HL-60/S4 treated with retinoic acid at 250 ng/mL for 4 days and 3 days (cell line): ENCODE data around the gene KRT1.

Source experiments
- in situ Hi-C: fragments of 300-500 bp; cut with MboI; formaldehyde crosslinking; loops from 2 replicates; pipeline ENCODE4 v1.7.0; 2022; ENCODE audit warnings: low sequenced_read_pairs

The KRT1 gene

DNA sequence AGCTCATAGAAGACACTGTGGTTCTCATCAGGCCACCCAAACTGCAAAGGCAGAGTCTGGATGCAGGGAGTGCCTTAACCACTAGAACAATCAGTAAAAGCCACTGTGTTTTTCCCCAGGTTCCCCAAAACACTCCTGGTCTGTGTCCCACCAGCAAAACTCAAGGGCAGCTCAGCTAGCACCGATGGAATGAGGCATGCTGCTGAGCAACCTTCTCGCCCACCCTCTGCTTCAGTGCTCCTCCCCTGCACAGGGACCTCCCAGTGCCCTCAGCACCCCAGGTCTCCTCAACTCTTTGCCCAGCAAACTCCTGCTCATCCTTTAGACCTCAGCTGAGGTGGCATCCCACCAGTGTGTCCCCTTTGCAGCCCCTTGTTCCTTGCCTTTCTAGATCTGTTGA is 19.2 kb upstream of the KRT1 start:
- in situ Hi-C loops, result no loop called here

DNA sequence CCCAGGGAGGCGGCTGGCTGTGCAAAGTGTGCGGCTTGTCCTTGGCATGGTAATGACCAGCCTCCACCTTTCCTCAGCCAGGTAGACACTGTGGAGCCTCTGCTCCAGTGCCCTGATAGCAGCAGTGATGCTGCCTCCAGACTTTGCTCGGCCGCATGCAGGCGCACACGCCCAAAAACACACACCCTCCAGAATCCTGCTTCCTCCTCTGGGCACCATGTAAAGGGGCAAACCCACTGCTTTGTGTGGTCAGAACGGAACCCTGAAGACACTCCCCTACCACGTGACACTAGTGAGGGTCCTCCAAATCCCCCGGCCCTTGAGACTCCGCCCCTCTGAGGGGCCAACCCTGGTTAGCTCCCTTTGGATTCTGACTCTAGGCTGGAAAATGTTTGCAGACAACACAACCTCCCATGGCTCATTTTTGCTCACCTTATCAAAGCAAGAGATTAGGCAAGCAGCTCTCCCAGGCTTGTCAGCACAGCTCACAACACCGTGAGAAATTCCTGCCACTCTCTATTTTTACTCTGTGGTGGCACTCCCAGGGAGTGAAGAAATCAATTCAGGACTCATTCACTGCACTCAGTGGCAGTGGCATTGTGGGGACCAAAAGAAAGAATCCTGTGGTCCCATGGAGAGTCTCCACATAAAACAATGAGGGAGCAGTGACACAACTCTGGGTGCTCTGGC is 18.6 kb upstream of the KRT1 start:
- in situ Hi-C loops, result no loop called here

DNA sequence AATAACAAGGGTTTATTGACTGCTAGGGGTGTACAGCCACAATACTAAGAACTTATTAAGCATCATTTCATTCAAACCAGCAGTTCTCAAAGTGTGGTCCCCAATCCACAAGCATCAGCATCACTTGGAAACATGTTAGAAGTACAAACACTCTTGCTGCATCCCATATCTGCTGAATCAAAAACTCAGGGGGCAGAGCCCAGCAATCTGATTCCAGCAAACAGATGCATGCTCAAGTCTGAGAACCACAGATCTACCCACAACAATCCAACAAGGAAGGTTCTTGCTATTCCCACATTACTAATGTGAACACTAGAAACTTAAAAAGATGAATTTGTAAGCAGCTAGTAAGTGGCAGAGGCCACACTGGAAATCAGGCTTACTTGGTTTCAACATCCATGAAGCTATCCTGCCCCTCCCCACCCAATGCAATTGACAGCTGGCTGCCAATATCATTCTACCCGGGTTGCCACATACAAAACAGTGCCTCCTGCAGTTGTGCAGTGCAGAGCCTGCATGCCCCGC is 16.9 kb upstream of the KRT1 start:
- in situ Hi-C loops, result no loop called here

DNA sequence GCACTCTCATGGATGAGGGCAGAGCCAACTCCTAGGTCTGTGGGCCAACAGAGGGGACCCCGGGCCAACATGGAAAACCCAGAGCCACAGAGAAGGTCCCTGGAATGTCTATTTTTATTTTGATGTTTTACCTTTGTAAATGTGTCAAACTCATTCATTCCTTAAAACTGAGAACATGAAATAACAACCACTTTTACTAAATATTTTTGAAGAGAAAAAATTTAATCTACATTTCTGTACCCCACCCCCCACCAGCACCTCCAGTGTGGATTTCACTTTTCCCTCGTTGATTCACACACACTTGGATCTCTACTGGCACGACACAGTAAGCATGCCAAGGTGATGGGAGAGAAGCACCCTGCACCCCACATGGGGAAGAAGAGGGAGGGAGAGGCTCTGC is 16.4 kb upstream of the KRT1 start:
- in situ Hi-C loops, result no loop called here

DNA sequence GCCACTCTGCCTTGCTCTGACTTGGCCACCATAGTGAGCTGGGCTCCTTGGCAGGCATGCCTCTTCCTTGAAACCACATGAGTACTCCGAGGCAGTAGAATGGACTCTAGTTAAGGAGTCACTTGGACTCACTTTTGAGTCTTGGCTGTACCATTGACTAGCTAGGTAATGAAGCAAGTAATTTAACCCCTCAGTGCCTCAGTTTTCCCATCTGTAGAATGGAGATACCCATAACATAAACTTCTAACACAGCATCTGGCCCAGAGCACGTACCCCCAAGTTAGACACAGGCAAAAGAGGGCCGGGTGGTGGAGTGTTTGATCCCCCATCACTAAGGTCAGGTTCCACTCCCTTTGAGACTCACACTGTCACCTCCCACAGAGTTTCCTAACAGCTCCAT is 14.8 kb upstream of the KRT1 start:
- in situ Hi-C loops, result no loop called here

DNA sequence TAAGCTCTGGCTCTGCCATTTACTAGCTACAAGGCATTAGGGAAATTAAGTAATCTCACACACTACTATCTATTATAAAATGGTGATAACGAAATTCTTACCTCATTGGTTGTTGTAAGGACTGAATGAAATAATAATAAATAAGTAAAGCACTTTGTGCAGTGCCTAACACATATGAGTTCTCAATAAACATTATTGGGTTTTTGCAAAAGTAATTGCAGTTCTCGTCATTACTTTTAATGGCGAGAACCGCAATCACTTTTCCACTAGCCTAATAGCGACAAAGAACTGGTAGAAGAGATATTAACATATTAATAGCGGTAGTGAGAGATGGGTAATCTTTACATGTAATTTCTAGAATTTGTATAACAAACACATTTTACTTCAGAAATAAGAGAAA is 13.9 kb upstream of the KRT1 start:
- in situ Hi-C loops, result no loop called here

DNA sequence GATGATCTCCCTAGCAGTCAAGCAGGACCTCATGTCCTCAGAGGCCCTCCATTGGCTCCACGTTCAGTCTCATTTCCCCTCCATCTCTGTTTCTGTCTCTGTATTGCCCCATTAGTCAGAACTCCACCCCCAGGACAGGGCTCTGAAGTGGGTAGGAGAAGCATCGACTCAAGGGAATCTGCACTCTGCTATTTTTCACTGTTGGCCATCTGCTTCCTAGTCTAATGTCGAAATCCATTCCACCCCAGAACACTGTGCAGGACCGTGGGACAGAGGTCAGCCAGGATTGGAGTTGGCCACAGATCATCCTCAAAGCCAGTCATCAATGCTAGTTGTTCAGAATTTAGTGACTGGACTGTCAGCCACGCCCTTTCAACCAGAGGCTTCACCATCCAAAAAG is 13.1 kb upstream of the KRT1 start:
- in situ Hi-C loops, result no loop called here

DNA sequence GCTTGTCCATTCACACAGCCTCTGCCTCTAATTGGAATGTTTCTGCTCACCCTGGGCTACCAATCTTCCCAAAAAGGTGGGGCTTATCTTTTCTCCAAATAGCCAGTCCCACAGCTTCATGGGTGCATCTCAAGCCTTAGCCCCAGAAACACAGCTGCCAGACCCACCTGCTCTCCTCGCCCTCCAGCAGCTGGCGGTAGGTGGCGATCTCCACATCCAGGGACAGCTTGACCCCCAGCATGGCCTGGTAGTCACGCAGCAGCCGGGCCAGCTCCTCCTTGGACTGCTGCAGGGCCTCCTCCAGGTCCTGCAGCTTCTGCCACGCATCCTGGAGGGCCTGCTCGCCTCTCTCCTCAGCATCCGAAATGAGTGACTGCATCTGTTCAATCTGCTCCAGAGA is 12.0 kb upstream of the KRT1 start:
- in situ Hi-C loops, result no loop called here

DNA sequence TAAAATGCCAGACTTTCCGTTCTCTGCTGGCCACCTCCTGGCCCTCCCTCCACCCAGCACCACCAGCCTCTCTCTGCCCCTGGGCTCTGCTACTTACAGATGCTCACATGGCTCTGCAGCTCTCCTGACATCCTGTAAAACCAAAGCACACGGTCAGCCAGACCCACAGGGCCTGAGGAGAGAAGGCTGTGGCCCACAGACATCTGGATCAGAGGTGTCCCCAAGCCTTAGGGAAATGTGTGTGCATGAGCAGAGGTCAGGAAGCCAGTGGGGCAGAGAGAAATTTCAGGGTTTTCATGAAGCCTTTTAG is 11.6 kb upstream of the KRT1 start:
- in situ Hi-C loops, result no loop called here

DNA sequence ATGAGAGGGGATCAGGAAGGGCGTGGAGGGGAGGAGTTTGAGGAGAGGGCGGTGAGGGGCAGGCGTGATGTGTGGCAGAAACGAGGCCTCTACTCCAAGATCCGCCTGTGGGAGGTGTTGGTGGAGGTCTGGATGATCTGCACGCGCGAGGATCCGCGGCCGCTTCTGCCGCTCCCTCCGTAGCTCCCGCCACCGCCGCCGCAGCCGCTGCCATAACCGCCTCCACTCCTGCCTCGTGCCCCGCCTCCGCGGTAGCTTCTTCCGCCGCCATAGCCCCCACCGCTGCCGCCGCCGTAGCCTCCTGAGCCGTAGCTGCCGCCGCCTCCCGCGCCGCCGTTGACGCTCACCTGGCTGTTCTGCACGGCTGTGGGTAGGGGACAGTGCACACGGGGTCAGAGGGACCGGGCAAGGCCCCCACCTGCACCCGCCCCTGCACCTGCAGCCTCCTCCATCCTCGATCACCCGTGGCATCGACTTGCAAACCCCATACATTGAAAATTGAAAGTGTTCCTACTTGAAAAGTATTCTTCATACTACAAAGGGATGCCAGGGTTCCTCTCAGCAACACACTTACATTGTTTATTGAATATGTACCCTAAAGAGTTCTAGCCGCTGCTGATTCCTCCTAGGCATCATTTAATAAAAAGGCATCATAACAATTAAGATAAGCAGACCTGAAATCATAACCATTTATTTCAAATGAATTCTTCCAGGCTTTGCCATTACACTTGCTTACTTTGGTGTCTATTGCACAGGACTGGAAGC is 11.1 kb upstream of the KRT1 start:
- in situ Hi-C loops, result no loop called here

DNA sequence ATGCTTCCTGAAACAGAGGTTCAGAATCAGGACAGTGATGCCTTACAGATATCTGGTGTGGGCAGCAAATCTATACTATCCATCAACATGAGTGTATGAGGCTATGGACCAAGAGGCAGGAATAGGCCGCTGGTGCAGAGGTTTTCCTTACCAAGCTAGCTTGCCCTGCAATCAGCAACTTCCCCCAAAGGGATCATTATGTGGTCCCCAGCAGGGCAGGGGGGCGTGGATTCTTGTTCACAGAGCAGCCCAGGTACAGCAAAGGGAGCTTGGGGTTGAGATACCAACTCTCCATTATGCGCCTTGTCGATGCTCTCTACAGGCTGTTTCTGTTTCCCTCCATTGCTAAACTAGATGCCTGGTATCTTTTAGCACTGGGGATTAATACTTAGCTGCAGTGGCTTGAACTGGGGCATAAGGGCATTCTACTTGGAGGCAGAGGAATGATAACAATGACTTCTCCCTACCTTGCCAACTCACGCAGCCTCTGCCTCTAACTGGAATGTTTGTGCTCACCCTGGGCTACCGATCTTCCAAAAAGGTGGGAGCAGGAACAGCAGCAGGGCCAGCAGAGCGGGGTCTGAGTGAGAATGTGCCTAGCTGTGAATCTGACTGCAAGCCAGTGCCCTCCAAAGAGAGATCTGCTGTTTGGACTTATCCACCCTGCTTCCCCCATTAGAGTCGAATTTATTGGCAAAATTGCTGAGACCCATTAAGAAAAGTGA is 10.3 kb upstream of the KRT1 start:
- in situ Hi-C loops, result no loop called here

DNA sequence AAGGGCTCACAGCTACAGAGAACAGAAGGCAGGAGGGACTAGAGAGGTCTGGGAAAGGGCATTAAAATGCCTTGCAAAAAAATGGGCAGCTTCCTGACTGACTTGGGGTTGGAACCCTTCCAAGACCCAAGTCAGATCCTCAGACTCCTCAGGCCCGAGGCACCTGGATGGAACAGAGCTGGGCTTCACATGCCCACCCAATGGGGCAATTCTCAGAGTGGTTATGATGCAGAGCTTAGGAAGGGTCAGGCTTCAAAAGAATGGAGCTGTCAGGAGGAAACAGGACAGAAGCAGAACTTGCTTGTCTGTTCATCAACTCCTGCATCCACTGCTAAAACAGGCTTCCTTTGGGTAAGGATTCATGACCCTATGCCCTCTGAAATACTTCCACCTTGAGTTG is 9.7 kb upstream of the KRT1 start:
- in situ Hi-C loops, result no loop called here

DNA sequence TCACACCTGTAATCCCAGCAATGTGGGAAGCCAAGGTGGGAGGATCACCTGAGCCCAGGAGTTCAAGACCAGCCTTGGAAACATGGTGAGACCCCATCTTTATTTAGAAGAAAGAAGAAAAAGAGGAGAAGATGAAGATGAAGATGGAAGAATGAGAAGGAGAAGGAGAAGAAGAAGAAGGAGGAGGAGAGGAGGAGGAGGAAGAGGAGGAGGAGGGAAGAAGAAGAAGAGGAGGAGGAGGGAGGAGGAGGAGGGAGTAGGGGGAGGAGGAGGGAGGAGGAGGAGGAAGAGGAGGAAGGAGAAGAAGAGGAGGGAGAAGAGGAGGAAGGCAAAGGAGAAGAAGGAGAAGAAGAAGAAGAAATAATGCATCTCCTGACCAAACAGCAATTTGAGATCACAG is 9.0 kb upstream of the KRT1 start:
- in situ Hi-C loops, result no loop called here

DNA sequence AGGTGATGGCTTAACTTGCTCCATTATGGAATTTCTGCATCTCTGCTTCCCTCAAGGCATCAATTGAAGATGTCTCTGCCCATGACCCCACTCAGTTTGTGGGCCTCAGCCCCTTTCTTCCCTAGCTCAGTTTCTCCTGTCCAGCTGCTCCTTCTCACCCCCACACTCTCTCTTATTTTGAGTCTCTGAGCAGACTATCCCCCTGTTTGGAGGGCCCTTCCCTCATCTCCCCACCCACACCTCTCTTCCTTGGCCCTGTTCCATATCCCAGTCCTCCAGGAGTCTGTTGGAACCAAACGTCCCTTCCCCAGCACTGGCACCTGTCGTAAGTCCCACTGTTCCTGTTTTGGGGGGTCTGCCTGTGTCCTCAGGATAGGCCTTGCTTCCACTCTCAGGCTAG is 8.3 kb upstream of the KRT1 start:
- in situ Hi-C loops, result no loop called here

DNA sequence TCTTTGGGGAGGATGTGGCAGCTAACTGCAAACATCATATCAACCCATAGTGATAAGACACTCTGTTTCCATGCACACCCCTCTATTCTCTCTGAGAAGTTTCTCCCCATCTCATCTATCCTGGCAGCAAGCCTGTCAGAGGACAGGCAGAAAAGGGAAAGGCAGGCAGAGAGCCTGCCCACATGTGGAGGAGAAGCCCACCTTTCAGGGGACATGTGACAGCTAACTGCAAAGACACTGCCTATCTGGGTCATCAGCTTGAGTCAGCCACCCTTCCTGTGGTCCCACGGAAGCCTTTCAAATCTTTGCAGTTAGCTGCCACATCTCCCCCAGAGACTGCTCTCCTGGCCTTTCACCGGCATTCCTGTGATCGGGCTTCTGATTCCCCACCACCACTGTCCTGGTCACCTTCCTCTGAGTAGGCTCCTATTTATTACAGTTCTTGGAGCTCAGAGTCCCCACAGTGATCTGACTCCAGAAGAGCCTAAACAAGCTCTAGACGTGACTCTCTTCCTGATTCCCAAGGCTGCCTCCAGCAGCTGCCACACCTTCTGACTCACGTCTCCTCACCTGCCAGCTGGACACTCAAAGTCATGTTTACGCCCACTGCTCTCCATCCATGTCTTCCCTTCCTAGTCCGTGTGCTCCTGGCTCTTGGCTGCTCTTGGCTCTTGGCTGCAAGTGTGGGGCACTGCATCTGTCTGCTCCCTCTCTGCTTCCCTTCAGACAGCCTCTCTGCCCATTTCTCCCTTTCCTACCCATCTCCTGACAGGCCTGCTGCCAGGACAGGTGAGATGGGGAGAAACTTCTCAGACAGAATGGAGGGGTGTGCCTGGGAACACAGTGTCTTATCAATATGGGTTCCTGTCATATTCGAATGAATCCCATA is 7.5 kb upstream of the KRT1 start:
- in situ Hi-C loops, result no loop called here

DNA sequence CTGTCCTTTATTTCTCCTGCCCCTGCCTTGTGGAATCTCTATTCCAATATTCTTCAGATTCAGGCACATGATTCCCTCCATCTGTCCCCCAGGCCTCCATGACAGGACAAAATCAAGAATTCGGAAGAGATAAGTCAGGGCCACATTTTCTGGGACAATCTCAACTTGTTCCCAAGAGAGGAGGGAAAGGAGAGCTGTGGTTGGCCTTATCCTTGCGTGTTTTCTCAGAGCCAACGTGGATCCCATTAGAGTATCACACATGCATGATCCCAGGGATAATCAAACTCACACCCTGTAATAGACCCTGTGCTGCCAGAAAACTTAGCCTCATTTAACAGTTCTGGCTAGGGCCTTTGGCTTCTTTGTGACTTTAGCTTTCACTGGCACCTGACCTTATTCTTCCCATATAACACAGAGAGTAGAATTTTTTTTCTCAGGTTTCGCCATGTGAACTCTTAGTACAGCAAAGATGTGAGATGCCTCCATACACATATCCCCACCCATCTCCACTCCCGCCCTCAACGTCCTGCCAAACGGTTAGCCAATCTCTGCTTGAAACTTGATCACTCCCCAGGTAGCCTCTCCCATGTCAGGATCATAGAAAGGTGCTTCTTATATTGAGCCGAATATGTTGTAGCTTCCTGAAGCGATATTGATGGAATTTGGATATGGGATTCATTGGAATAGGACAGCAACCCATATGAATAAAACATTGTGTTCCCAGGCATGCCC is 6.7 kb upstream of the KRT1 start:
- in situ Hi-C loops, result no loop called here

DNA sequence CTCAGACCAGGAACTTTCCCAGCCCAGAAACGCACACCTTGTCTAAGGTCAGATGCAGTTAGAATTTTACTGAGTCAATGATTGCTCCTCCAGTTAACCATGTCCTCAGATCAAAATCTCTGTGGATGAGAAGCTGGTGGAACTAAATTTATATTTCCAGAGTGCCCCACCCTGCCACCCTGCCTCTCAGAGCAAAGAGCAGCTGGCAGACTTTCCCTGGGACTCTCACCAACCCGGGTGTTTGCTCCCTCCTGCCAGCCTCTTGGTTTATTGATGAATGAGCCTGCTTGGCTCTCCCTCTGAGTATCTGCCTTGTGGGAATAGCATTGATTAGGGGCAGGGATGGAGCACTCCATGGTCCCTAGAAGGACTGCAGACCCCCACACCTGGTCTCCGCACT is 5.9 kb upstream of the KRT1 start:
- in situ Hi-C loops, result no loop called here

DNA sequence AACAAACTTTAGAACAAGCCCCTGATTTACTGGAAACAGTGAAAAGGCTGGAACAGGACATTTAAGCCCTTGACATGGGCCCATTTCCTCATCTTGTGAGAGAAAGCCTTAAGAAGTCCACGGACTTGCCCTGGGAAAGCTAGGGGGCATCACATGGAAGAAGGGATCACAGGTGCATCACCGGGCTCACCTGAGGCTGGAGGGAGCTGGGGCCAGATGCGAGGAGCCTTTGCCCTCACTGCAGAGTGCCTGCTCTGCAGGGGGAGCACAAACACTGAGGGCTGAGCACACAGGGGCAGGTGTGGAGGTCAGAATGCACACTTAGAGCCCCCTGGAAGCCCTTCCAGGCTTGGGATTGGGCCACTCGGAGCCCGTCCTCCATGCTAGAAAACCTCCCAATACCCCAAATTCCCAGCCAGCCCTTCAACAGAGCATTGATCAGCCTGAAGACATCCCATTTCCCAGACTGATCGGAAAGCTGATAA is 5.2 kb upstream of the KRT1 start:
- in situ Hi-C loops, result no loop called here

DNA sequence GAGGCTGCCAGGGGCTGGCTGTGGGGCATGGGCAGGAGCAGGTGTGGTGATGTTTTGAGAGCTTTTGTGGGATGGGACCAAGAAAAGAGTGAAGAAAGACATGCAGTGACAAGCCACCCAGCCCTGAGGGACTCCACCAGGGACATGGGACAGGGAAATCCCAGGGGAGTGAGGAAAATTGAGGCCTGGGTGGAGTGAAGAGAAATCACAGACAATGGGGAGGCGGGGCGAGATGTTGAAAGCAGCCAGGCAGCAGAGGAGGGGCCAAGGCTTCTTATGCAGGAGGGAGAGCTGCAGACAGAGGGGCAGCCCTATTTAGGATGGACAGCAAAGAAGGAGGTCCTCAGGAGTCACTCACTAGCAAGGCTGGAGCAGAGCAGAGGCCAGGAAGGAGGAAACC is 4.2 kb upstream of the KRT1 start:
- in situ Hi-C loops, result no loop called here

DNA sequence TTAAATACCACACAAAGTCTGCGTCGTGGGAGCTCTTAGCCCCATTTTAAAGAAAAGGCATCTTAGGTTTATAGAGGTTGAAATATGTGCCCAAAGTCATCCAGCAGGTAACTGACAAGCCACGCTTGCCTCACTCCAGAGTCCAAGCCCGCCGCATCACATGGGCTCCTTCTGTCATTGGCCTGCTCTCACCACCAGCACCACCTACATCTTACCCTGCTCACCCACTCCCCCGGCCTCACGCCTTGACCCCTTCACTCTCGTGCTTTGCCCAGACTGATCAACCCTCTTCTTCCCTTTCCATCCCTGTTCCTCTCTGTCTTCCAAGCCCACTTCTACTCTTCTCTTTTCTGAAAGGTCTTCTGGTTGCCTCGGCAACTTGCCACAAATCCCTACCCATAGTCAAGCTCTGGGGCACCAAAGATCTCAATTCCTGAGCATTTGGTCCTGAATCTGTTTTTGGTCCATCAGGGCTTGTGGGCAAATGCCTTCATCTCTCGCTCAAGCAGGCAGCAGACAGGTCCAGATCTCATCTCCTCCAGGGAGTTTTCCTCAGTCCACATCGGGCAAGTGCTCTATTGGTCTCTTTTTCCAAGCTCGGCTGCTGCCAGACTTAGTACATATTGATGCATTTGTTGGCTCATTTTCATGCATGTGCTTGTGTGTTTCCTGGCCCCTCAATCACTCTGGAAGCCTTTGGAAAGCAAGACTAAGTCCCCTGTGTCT is 3.5 kb upstream of the KRT1 start:
- in situ Hi-C loops, result no loop called here
